ENCODE results near the gene MYO5C.
A peak's percentile ranks its signal among the peaks of the same experiment; 100 is the strongest.

- TF ChIP-seq POLR2A (IDR thresholded peaks at IDR 0.05) (no peak), CTCF (IDR thresholded peaks at IDR 0.05) (peak; percentile 67 to 87 (median 78)), POLR2AphosphoS5 (IDR thresholded peaks at IDR 0.05) (no peak)
Observed at GRCh38 chr15:52256366-52256765, 39.2 kb downstream of the MYO5C start.

Measured in upper lobe of left lung (tissue), 4 donors.